Endothelial cell of umbilical vein (primary cell): ENCODE measurements around the gene ZNF804B. TPM values are rescaled to one million over a fixed set of nuclear protein-coding genes. Genes with fewer than 3 reads are reported as not detected.

Experiments used
- BruUV-seq: library from RNA; stranded (reverse); fragments of 400-500 nt; replicated peaks from 2 replicates; lab custom pipeline; 2021; lab: Mats Ljungman, UMichigan
- CTCF ChIA-PET: fragments of 300-600, 350-600 bp; sonication (Branson Sonifier 250); formaldehyde crosslinking; loops from one replicate; lab custom pipeline; 2021; ENCODE audit warnings: antibody characterized with exemption, inconsistent platforms; lab: Charles Lee
- POLR2A ChIA-PET: fragments of 300-600, 350-600 bp; sonication (Branson Sonifier 250); formaldehyde crosslinking; loops from one replicate; lab custom pipeline; 2021; ENCODE audit warnings: antibody characterized with exemption, inconsistent platforms; lab: Charles Lee
- DNase-seq: peaks from one replicate; pipeline ENCODE4 v3.0.0-alpha.2; 2011; ENCODE audit warnings: low read depth, low spot score
- FAIRE-seq: peaks from 2 replicates; lab custom pipeline; 2011; peaks lifted over from hg19 to GRCh38; lab: Jason Lieb, UNC
- H2AFZ ChIP-seq: 2 replicates; pipeline ENCODE4 v1.6.0; 2012; ENCODE audit warnings: low read depth, low read length, control low read depth, inconsistent platforms
- H3K27ac ChIP-seq: 2 replicates; pipeline ENCODE4 v1.5.1; 2011; ENCODE audit warnings: low read depth, mild to moderate bottlenecking, control low read depth, low read length, moderate library complexity; ENCODE audit not compliant: insufficient read depth
- H3K27me3 ChIP-seq, 2 experiments: 2 replicates each; pipeline versions ENCODE4 v1.6.0 to v1.6.1; 2011; ENCODE audit warnings: low read length in 2 of 2, mixed read lengths in 1 of 2; ENCODE audit not compliant: control insufficient read depth in 2 of 2, insufficient read depth in 2 of 2
- H3K36me3 ChIP-seq, 2 experiments: 2 replicates in 1 of 2; 3 replicates in 1 of 2; pipeline ENCODE4 v1.5.1; 2011; ENCODE audit warnings: low read length in 2 of 2, mild to moderate bottlenecking in 1 of 2, moderate library complexity in 1 of 2; ENCODE audit not compliant: control insufficient read depth in 2 of 2, insufficient read depth in 2 of 2; ENCODE audit errors: extremely low read depth in 1 of 2
- H3K4me1 ChIP-seq: 3 replicates; pipeline ENCODE4 v1.5.1; 2011; ENCODE audit warnings: mild to moderate bottlenecking, low read length; ENCODE audit not compliant: control insufficient read depth, insufficient read depth; ENCODE audit errors: extremely low read depth
- H3K4me2 ChIP-seq: 2 replicates; pipeline ENCODE4 v1.6.1; 2011; ENCODE audit warnings: low read length, control low read depth, mixed read lengths; ENCODE audit not compliant: insufficient read depth
- H3K4me3 ChIP-seq, 3 experiments: fragments of 200-600 bp in 1 of 3; sonication (generic), shearing (Covaris generic) in 1 of 3; replicated peaks in 1 of 3; 2 replicates each; pipeline ENCODE4 v1.5.1; 2011 to 2016; ENCODE audit warnings: control low read depth in 3 of 3, low read length in 3 of 3, mild to moderate bottlenecking in 2 of 3, inconsistent platforms in 1 of 3, low read depth in 1 of 3, moderate library complexity in 1 of 3; ENCODE audit not compliant: insufficient read depth in 1 of 3
- H3K79me2 ChIP-seq: 2 replicates; pipeline ENCODE4 v1.6.0; 2012; ENCODE audit warnings: low read length, inconsistent platforms; ENCODE audit not compliant: control insufficient read depth, insufficient read depth
- H3K9ac ChIP-seq: replicated peaks from 2 replicates; pipeline ENCODE3; 2011; ENCODE audit warnings: low read length, control low read depth; ENCODE audit not compliant: insufficient read depth; ENCODE audit errors: extremely low read depth
- H3K9me1 ChIP-seq: replicated peaks from 3 replicates; pipeline ENCODE4 v1.6.0; 2011; ENCODE audit warnings: mild to moderate bottlenecking, low read length; ENCODE audit not compliant: control insufficient read depth, insufficient read depth; ENCODE audit errors: extremely low read depth
- H3K9me3 ChIP-seq: replicated peaks from 2 replicates; pipeline ENCODE4 v1.5.1; 2012; ENCODE audit warnings: low read length, inconsistent platforms; ENCODE audit not compliant: control insufficient read depth, insufficient read depth
- H4K20me1 ChIP-seq: replicated peaks from 2 replicates; pipeline ENCODE3; 2011; ENCODE audit warnings: mild to moderate bottlenecking, low read length; ENCODE audit not compliant: control insufficient read depth, insufficient read depth; ENCODE audit errors: extremely low read depth
- CTCF ChIP-seq, 2 donors: IDR thresholded peaks; 1 replicate in 1 of 2; 2 replicates in 1 of 2; pipeline ENCODE4 v1.5.1; 2011; ENCODE audit warnings: low read length in 2 of 2, mild to moderate bottlenecking in 2 of 2, moderate library complexity in 2 of 2, control low read depth in 1 of 2, inconsistent platforms in 1 of 2, low read depth in 1 of 2; ENCODE audit not compliant: insufficient read depth in 1 of 2; ENCODE audit errors: extremely low read depth in 1 of 2
- EZH2 ChIP-seq: IDR thresholded peaks from 2 replicates; pipeline ENCODE4 v1.6.1; 2012; ENCODE audit warnings: borderline replicate concordance, low read depth, mild to moderate bottlenecking, moderate library complexity, low read length, inconsistent platforms; ENCODE audit not compliant: severe bottlenecking
- FOS ChIP-seq: IDR thresholded peaks from 2 replicates; pipeline ENCODE4 v1.6.1; 2011; ENCODE audit warnings: mild to moderate bottlenecking, low read length, moderate library complexity, borderline replicate concordance; ENCODE audit not compliant: insufficient read depth
- GATA2 ChIP-seq: IDR thresholded peaks from 2 replicates; pipeline ENCODE4 v1.7.0; 2011; ENCODE audit warnings: low read depth, mild to moderate bottlenecking, moderate library complexity, mixed read lengths, low read length; ENCODE audit not compliant: insufficient read length, insufficient read depth
- JUN ChIP-seq: IDR thresholded peaks from 2 replicates; pipeline ENCODE4 v1.6.1; 2011; ENCODE audit warnings: borderline replicate concordance, low read depth; ENCODE audit not compliant: insufficient read length, insufficient read depth
- MAX ChIP-seq: IDR thresholded peaks from 2 replicates; pipeline ENCODE4 v1.6.1; 2011; ENCODE audit not compliant: insufficient read depth, insufficient read length
- MYC ChIP-seq: IDR thresholded peaks from one replicate; pipeline ENCODE4 v1.6.1; 2011; ENCODE audit warnings: mild to moderate bottlenecking, low read depth, low read length
- POLR2A ChIP-seq: IDR thresholded peaks from 2 replicates; pipeline ENCODE4 v1.6.1; 2012; ENCODE audit warnings: low read depth, mild to moderate bottlenecking, control low read depth, low read length
- POLR2AphosphoS5 ChIP-seq: IDR thresholded peaks from 2 replicates; pipeline ENCODE4 v1.6.1; 2012; ENCODE audit warnings: low read depth, mild to moderate bottlenecking, control low read depth, low read length, moderate library complexity; ENCODE audit not compliant: insufficient read depth
- dilution Hi-C: fragments of 300-500 bp; cut with MboI; formaldehyde crosslinking; loops from one replicate; pipeline ENCODE4 v1.15.0; 2019; ENCODE audit warnings: low sequenced_read_pairs; ENCODE audit not compliant: extremely low pct_ligation_motif_present
- intact Hi-C: fragments of 100-400 bp; cut with micrococcal nuclease; formaldehyde crosslinking; loops from one replicate; pipeline ENCODE4 v1.10.0; 2022
- polyA plus RNA-seq, 4 experiments: library from polyadenylated mRNA; depleted of rRNA in 3 of 4; stranded (reverse) in 3 of 4; unstranded in 1 of 4; fragments of >200 nt; gene quantifications; 2 replicates each; pipeline versions ENCODE4 v1.2.1 to v1.2.3, GENCODE V29; 2011 to 2012; ENCODE audit warnings: missing spikeins in 1 of 4
- total RNA-seq: library from RNA; stranded (reverse); gene quantifications from 2 replicates; pipeline ENCODE4 v1.2.3, GENCODE V29; 2021

Gene ZNF804B
- total and polyA plus RNA-seq, 2 donors (not counting 3 experiments of a cell fraction or from before 2014, with no cell fraction given), result not detected

- H3K79me2 ChIP-seq, result no peaks in the 10 kb centered on the region
- TF ChIP-seq MAX (no peak), CTCF (IDR thresholded peaks at IDR 0.05; ENCODE audit: extremely low read depth in 1 of 2, insufficient read depth in 1 of 2, low read depth in 1 of 2, low read length in 2 of 2) (no peak), MYC (no peak), POLR2A (no peak), POLR2AphosphoS5 (no peak), JUN (no peak), EZH2 (no peak), FOS (no peak), GATA2 (no peak)
- no peak overlapping the region for H3K4me2 ChIP-seq
- no peaks in the 10 kb centered on the region for H3K9me1 ChIP-seq
- ChIA-PET POLR2A (no interaction called here), CTCF (no interaction called here)
- H3K4me1 ChIP-seq, result no peaks in the 10 kb centered on the region
- no peaks in the 10 kb centered on the region for H3K36me3 ChIP-seq
- BruUV-seq, result no TSS peak
- no peak overlapping the region for H3K9ac ChIP-seq
- intact Hi-C loops (no loop called here), dilution Hi-C loops (no loop called here)
- no peak overlapping the region for H3K4me3 ChIP-seq
- no peaks in the 10 kb centered on the region for H3K9me3 ChIP-seq
- no peaks in the 10 kb centered on the region for H4K20me1 ChIP-seq
- DNase-seq, result no peak
- no peak overlapping the region for H3K27ac ChIP-seq
- no peak for FAIRE-seq
- no peaks in the 10 kb centered on the region for H3K27me3 ChIP-seq
- no peak overlapping the region for H2AFZ ChIP-seq
Measured at GRCh38 chr7:89073776-89074175, 314.3 kb downstream of the ZNF804B start.
